ENCODE measurements around the gene PCDHA11.

DNA sequence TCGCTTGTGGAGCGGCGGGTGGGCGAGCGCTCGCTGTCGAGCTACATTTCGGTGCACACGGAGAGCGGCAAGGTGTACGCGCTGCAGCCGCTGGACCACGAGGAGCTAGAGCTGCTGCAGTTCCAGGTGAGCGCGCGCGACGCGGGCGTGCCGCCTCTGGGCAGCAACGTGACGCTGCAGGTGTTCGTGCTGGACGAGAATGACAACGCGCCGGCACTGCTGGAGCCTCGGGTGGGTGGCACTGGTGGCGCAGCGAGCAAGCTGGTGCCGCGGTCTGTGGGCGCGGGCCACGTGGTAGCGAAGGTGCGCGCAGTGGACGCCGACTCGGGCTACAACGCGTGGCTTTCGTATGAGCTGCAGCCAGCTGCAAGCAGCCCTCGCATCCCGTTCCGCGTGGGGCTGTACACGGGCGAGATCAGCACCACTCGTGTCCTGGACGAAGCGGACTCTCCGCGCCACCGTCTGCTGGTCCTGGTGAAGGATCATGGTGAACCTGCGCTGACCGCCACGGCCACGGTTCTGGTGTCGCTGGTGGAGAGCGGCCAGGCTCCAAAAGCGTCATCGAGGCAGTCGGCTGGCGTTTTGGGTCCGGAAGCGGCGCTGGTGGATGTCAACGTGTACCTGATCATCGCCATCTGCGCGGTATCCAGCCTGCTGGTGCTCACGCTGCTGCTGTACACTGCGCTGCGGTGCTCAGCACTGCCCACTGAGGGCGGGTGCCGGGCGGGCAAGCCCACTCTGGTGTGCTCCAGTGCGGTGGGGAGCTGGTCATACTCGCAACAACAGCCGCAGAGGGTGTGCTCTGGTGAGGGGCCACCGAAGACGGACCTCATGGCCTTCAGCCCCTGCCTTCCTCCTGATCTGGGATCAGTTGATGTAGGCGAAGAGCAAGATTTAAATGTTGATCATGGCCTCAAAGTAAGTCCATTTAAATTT, 25.7 kb upstream of the PCDHA11 start:
- no peak for TF ChIP-seq EZH2 (IDR thresholded peaks at IDR 0.05; ENCODE audit: insufficient read depth, low read length)
- TF ChIP-seq, protein P1, sequence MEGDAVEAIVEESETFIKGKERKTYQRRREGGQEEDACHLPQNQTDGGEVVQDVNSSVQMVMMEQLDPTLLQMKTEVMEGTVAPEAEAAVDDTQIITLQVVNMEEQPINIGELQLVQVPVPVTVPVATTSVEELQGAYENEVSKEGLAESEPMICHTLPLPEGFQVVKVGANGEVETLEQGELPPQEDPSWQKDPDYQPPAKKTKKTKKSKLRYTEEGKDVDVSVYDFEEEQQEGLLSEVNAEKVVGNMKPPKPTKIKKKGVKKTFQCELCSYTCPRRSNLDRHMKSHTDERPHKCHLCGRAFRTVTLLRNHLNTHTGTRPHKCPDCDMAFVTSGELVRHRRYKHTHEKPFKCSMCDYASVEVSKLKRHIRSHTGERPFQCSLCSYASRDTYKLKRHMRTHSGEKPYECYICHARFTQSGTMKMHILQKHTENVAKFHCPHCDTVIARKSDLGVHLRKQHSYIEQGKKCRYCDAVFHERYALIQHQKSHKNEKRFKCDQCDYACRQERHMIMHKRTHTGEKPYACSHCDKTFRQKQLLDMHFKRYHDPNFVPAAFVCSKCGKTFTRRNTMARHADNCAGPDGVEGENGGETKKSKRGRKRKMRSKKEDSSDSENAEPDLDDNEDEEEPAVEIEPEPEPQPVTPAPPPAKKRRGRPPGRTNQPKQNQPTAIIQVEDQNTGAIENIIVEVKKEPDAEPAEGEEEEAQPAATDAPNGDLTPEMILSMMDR (IDR thresholded peaks at IDR 0.05; ENCODE audit: insufficient read depth, low read depth, low read length), result no peak
